Liver (tissue), 3 donors: ENCODE measurements around the gene SMG6.

Experiments
- JUND ChIP-seq, 2 donors: IDR thresholded peaks; 2 replicates each; pipeline ENCODE4 v1.6.1; 2016; ENCODE audit warnings: antibody characterized with exemption in 2 of 2
- YY1 ChIP-seq: IDR thresholded peaks from 2 replicates; pipeline ENCODE4 v1.6.1; 2016; ENCODE audit warnings: antibody characterized with exemption, mild to moderate bottlenecking
- TF ChIP-seq, protein P1 (sequence below): fragments of 150-350 bp; IDR thresholded peaks from 2 replicates; pipeline ENCODE4 v1.5.1; 2017; ENCODE audit warnings: improper control_type of control experiment, low read depth, low read length; ENCODE audit not compliant: missing input control
- TF ChIP-seq, protein P2 (sequence below): IDR thresholded peaks from 2 replicates; pipeline ENCODE4 v1.6.1; 2016; ENCODE audit warnings: antibody characterized with exemption, mild to moderate bottlenecking
- donor health status: healthy.
- donor health status: healthy.

DNA sequence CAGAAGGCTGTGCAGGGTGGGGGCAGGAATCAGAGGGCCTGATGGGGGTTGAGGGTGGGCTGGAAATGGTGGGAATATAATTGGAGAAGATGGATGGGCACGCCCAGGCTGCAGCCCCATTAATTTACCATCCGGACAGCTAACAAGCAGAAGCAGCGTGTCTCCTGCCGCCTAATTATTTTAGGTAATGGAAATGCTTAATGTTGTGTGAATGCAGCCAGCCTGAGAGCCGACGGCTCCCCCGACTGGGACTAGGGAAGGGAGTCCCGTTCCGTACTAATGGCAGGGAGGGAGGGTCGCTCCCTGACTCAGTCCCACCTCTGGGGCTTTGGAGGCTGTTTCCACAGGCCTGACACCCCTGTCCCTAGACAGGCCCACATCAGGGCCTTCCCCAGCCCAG is 266.4 kb downstream of the SMG6 start:
- TF ChIP-seq, protein P1, sequence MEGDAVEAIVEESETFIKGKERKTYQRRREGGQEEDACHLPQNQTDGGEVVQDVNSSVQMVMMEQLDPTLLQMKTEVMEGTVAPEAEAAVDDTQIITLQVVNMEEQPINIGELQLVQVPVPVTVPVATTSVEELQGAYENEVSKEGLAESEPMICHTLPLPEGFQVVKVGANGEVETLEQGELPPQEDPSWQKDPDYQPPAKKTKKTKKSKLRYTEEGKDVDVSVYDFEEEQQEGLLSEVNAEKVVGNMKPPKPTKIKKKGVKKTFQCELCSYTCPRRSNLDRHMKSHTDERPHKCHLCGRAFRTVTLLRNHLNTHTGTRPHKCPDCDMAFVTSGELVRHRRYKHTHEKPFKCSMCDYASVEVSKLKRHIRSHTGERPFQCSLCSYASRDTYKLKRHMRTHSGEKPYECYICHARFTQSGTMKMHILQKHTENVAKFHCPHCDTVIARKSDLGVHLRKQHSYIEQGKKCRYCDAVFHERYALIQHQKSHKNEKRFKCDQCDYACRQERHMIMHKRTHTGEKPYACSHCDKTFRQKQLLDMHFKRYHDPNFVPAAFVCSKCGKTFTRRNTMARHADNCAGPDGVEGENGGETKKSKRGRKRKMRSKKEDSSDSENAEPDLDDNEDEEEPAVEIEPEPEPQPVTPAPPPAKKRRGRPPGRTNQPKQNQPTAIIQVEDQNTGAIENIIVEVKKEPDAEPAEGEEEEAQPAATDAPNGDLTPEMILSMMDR = no peak
- TF ChIP-seq YY1 = no peak
- TF ChIP-seq JUND (IDR thresholded peaks at IDR 0.05) = no peak
- TF ChIP-seq, protein P2, sequence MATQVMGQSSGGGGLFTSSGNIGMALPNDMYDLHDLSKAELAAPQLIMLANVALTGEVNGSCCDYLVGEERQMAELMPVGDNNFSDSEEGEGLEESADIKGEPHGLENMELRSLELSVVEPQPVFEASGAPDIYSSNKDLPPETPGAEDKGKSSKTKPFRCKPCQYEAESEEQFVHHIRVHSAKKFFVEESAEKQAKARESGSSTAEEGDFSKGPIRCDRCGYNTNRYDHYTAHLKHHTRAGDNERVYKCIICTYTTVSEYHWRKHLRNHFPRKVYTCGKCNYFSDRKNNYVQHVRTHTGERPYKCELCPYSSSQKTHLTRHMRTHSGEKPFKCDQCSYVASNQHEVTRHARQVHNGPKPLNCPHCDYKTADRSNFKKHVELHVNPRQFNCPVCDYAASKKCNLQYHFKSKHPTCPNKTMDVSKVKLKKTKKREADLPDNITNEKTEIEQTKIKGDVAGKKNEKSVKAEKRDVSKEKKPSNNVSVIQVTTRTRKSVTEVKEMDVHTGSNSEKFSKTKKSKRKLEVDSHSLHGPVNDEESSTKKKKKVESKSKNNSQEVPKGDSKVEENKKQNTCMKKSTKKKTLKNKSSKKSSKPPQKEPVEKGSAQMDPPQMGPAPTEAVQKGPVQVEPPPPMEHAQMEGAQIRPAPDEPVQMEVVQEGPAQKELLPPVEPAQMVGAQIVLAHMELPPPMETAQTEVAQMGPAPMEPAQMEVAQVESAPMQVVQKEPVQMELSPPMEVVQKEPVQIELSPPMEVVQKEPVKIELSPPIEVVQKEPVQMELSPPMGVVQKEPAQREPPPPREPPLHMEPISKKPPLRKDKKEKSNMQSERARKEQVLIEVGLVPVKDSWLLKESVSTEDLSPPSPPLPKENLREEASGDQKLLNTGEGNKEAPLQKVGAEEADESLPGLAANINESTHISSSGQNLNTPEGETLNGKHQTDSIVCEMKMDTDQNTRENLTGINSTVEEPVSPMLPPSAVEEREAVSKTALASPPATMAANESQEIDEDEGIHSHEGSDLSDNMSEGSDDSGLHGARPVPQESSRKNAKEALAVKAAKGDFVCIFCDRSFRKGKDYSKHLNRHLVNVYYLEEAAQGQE = no peak
